IPS DF 6.9 (cell line): ENCODE measurements around the gene RLN3.

Source experiments
- DNase-seq: peaks from one replicate; pipeline ENCODE4 v3.0.0-alpha.2; 2013; ENCODE audit warnings: low read depth, low spot score
- H3K27ac ChIP-seq: one replicate; pipeline ENCODE4 v1.5.1; 2013; ENCODE audit warnings: low read length, control low read depth
- H3K27me3 ChIP-seq: 2 replicates; pipeline ENCODE4 v1.6.1; 2013; ENCODE audit warnings: mild to moderate bottlenecking, low read length; ENCODE audit not compliant: control insufficient read depth, insufficient read depth
- H3K36me3 ChIP-seq: 2 replicates; pipeline ENCODE4 v1.6.1; 2013; ENCODE audit warnings: low read length; ENCODE audit not compliant: control insufficient read depth, insufficient read depth
- H3K4me1 ChIP-seq: 2 replicates; pipeline ENCODE4 v1.6.1; 2013; ENCODE audit warnings: low read length; ENCODE audit not compliant: control insufficient read depth, insufficient read depth
- H3K4me3 ChIP-seq: 2 replicates; pipeline ENCODE4 v1.5.1; 2013; ENCODE audit warnings: mild to moderate bottlenecking, low read length
- H3K9me3 ChIP-seq: 2 replicates; pipeline ENCODE4 v1.6.1; 2013; ENCODE audit warnings: low read length, inconsistent platforms; ENCODE audit not compliant: control insufficient read depth, insufficient read depth
- WGBS: extraction: QIAGEN DNeasy Blood & Tissue Kit; methylation state at CpG from one replicate; pipeline ENCODE4 v1.1.7; 2013; ENCODE audit warnings: mixed read lengths, missing lambda C conversion rate; ENCODE audit not compliant: insufficient read length, insufficient coverage; 5-methylcytosine and 5-hydroxymethylcytosine counted together

The RLN3 gene

DNA sequence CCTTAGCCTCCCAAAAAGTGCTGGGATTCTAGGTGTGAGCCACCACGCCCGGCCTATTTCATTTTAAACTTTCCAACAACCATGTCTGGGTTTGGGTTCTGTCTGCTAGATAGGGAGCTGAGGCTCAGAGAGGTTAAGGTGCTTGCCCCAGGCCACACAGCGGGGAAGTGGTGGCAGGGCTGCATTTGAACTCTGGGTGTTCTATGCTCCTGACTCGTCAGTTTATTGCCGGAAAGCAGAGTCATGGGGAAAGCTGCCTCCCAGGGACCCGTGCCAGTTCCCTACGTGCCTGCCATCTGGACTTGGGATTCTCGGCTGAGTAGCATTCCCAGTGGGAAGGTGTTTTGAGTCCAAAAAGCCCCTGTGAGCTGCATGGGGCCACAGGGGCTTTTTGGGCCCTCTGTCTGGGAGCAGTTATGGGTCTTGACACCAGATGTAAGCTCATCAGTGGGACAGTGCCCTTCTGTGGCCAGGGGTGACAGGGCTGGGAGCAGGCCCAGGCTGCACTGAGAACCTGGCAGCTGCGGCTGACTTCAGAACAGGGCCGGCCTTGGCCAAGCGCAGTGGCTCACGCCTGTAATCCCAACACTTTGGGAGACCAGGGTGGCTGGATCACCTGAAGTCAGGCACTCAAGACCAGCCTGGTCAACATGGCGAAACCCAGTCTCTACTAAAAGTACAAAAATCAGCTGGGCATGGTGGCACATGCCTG lies 32.8 kb upstream of the RLN3 start:
- H3K27me3 ChIP-seq, result no peaks in the 10 kb centered on the region
- no peaks in the 10 kb centered on the region for H3K4me1 ChIP-seq
- DNase-seq, result no peak
- no CpG with 5 or more reads among the region's 13 CpGs for WGBS
- H3K27ac ChIP-seq, result no peak overlapping the region
- H3K9me3 ChIP-seq, result no peaks in the 10 kb centered on the region
- no peaks in the 10 kb centered on the region for H3K36me3 ChIP-seq
- no peak overlapping the region for H3K4me3 ChIP-seq

DNA sequence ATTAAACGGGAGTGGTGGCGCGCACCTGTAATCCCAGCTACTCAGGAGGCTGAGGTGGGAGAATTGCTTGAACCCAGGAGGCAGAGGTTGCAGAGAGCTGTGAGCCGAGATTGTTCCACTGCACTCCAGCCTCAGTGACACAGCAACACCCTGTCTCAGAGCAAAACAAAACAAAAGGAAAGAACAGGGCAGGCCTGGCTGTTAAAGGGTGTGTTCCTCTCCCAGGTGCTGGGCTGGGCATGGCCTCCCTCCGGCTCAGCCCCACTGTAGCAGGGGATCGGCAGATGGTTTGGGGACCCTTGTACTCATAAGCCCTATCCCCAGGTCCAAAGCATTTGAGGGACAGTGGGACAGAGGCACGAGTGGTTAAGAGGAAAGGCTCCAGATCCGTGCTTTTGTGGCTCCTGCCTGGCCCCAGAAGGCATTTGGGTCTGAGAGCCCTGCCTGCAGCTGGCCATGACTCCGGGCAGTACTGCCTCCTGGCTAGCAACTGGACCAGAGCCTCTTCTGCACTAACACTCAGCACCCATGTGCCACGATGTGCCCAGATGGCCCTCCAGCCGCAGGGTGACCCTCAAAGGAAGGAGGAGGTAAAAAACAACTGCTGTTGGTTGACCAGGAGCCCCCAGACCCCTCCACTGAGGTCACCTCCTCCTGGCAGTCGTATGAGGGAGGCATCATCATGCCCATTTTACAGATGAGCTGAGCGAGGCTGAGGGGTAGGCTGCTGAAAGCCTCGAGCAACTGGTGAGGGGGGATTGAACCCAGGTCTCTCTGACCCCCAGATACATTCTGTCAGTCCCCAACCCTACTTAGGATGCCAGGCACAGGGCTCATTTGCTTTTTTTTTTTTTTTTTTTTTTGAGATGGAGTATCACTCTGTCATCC lies 31.8 kb upstream of the RLN3 start:
- Histone ChIP-seq H3K4me1 (no peaks in the 10 kb centered on the region), H3K9me3 (no peaks in the 10 kb centered on the region), H3K27ac (no peak overlapping the region), H3K4me3 (no peak overlapping the region), H3K36me3 (no peaks in the 10 kb centered on the region), H3K27me3 (no peaks in the 10 kb centered on the region)
- DNase-seq, result no peak
- WGBS, result no CpG with 5 or more reads among the region's 14 CpGs

DNA sequence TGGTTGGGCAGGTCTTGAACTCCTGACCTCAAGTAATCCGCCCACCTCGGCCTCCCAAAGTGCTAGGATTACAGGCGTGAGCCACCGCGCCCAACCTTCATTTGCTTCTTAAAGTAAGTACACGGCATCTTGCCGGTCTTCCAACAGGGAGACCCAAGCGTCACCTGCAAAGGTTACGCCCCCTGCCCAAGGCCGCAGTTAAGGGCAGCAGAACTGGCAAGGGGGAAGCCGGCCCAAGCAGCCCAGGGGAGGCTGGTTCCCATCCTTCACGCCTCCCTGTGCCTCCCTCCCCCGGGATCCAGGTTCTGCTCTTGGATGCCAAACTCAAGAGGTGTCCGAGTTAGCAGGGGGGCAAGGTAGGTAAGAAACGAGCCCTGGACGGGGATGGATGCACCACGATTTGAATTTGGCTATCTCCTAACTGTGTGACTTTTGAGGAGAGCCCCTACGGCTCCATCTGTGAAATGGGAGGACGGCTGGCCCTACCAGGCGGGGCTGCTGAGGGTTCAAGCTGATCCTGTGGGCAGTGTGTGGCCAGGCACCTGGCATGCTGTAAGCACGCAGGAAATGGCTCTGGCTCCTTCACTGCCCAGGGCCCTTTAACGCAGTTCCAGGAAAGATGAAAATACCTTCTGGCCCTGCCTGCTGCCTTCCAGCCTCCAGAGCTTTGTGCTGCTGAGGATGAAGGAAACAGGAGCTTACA lies 30.9 kb upstream of the RLN3 start:
- Histone ChIP-seq H3K9me3 (no peaks in the 10 kb centered on the region), H3K4me1 (no peaks in the 10 kb centered on the region), H3K36me3 (no peaks in the 10 kb centered on the region), H3K4me3 (no peak overlapping the region), H3K27ac (no peak overlapping the region), H3K27me3 (no peaks in the 10 kb centered on the region)
- no peak for DNase-seq
- no CpG with 5 or more reads among the region's 22 CpGs for WGBS

DNA sequence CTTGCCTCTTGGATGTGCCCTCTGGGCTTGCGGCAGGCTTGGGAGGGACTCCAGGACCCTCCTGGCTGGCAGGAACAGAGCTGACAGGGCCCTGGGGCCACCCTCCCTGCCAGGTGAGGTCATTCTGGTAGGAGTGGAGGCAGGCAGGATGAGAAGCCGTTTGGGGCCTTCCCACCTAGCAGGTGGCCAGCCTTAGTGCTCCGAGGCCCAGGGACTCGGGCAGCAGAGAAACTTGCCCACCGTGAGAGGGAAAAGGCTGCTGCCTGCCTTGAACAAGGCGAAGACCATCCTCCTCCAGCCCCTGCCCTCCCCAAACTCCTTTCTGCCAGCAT lies 30.4 kb upstream of the RLN3 start:
- H3K9me3 ChIP-seq, result no peaks in the 10 kb centered on the region
- H3K36me3 ChIP-seq, result no peaks in the 10 kb centered on the region
- H3K27me3 ChIP-seq, result no peaks in the 10 kb centered on the region
- no peak for DNase-seq
- no CpG with 5 or more reads among the region's 6 CpGs for WGBS
- no peak overlapping the region for H3K27ac ChIP-seq
- 0 out of 2 replicates have a peak, but pooled peaks cover under 1% of the 10 kb centered on the region for H3K4me1 ChIP-seq
- no peak overlapping the region for H3K4me3 ChIP-seq

DNA sequence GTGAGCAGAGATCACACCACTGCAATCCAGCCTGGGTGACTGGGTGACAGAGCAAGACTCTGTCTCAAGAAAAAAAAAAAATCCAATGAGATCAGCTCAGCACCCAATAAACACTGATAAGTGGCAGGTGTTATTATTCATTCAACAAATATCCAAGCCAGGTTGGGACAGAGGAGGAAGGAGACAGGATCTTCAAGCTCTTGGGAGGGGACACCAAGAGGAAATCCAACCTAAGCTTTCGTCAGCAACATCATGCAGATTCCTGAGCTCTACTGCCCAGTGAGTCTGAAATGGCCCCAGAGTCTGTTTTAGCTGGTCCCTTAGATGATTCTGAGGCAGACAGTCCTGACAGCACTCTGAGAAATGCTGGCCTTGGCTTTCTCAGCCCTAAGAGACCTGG lies 29.5 kb upstream of the RLN3 start:
- no CpG with 5 or more reads among the region's 1 CpG for WGBS
- DNase-seq, result no peak
- Histone ChIP-seq H3K36me3 (no peaks in the 10 kb centered on the region), H3K9me3 (no peaks in the 10 kb centered on the region), H3K27me3 (no peaks in the 10 kb centered on the region), H3K4me1 (peaks cover 4% of the 10 kb centered on the region; the same call in 1 of the 2 replicates), H3K4me3 (no peak overlapping the region), H3K27ac (no peak overlapping the region)

DNA sequence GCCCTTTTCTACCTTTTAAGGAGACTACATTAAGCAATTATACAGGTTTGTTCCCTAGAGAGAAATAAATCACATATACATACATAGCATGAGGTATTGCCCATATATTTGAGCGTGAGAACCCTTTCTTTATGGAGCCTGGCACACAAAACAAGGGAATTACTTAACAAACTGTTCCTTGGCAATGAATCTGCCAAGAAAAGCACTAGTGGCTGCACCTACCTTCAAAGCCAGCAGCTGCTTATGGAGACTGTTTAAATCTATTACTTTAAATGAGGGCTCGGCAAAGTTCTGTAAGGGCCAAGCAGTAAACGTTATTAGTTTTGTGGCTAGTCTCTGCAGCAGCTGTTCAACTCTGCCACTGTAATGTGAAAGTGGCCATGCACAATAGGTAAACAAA lies 28.9 kb upstream of the RLN3 start:
- Histone ChIP-seq H3K27ac (no peak overlapping the region), H3K36me3 (no peaks in the 10 kb centered on the region), H3K27me3 (no peaks in the 10 kb centered on the region), H3K9me3 (no peaks in the 10 kb centered on the region), H3K4me3 (no peak overlapping the region), H3K4me1 (peaks cover 4% of the 10 kb centered on the region; the same call in 1 of the 2 replicates)
- no peak for DNase-seq
- no CpG with 5 or more reads among the region's 3 CpGs for WGBS

DNA sequence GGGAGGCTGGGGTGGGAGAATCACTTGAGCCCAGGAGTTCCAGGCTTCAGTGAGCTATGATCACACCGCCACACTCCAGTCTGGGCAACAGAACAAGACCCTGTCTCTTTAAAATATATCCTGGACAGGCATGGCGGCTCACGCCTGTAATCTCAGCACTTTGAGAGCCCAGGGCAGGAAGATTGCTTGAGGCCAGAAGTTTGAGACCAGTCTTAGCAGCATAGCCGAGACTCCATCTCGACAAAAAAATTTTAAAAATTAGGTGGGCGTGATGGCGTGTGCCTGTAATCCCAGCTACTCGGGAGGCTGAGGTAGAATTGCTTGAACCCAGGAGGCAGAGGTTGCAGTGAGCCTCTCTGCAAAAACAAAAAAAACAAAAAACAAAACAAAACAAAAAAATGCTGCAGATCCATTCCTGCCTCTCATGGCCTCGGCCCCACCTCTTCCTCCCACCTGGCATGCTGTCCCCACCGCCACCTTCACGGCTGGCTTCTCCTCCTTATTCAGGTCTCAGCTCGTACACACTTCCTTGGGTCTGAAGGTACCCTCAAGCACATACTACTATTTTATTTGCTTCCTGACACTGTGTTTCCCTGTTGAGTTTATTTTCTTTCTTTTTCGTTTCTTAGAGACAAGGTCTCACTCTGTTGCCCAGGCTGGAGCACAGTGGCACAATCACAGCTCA lies 27.1 kb upstream of the RLN3 start:
- Histone ChIP-seq H3K27me3 (no peaks in the 10 kb centered on the region), H3K27ac (no peak overlapping the region), H3K4me3 (no peak overlapping the region), H3K9me3 (no peaks in the 10 kb centered on the region), H3K4me1 (peaks cover 4% of the 10 kb centered on the region; the same call in 1 of the 2 replicates), H3K36me3 (no peaks in the 10 kb centered on the region)
- no peak for DNase-seq
- WGBS, result no CpG with 5 or more reads among the region's 13 CpGs

DNA sequence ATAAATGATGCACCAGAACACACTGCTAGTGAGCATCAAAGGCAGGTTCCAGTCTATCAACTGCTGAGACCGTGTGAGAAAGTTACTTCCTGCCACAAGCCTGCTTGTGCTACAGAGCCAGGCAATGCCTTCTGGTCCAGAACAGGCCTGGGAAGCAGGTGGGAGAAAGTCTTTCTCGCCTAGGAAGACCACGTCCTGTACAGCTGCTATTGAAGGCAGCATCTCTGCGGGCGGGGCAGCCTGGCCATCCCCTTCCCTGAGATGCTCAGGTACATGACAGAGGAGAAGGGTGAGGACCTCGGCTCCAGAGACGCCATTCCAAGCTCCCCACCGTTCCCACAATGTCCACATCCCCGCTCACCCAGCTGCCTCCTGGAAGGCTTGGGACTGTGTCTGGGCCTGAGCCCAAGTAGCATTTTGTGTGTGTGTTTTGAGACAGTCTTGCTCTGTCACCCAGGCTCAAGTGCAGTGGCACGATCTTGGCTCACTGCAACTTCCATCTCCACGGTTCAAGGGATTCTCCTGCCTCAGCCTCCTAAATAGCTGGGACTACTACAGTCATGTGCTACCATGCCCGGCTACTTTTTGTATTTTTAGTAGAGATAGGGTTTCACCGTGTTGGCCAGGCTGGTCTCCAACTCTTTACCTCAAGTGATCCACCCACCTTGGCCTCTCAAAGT lies 25.2 kb upstream of the RLN3 start:
- Histone ChIP-seq H3K4me3 (no peak overlapping the region), H3K27me3 (no peaks in the 10 kb centered on the region), H3K27ac (no peak overlapping the region), H3K9me3 (no peaks in the 10 kb centered on the region), H3K4me1 (peaks cover 4% of the 10 kb centered on the region; the same call in 1 of the 2 replicates), H3K36me3 (no peaks in the 10 kb centered on the region)
- WGBS, result no CpG with 5 or more reads among the region's 13 CpGs
- no peak for DNase-seq

DNA sequence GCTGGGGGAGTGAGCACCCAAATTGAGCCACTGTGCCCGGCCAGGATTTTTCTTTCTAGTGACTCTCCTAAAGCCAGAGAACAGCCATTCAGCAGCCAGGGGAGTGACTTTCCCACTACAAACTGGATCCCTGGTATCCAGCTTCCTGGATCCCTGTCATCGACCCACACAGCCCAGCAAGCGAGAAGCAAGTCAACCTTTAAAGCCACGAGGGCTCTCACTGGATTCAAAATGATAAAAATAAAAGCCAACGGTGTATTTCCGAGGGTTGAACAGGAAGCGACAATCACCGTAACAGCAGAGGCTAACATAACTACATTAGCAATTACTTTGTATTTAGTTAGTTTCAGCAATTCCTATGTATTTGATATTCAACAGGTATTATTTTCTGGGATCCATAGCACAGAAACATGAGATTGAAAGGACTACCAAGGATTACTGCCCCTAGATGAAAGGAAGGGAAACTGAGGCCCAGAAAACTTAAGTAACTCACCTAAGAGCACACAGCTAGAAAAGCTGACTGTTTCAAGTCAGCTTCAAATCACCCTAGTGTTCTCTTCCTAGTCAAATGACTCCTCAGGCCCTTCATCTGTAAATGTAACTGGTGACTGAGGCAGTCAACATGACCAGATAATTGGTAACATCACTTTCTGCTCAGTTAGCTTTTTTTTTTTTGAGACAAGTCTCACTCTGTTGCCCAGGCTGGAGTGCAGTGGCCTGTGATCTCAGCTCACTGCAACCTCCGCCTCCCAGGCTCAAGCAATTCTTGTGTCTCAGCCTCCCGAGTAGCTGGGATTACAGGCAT lies 24.5 kb upstream of the RLN3 start:
- H3K9me3 ChIP-seq, result no peaks in the 10 kb centered on the region
- no CpG with 5 or more reads among the region's 10 CpGs for WGBS
- no peaks in the 10 kb centered on the region for H3K36me3 ChIP-seq
- peaks cover 4% of the 10 kb centered on the region; the same call in 1 of the 2 replicates for H3K4me1 ChIP-seq
- H3K4me3 ChIP-seq, result no peak overlapping the region
- no peak for DNase-seq
- no peak overlapping the region for H3K27ac ChIP-seq
- no peaks in the 10 kb centered on the region for H3K27me3 ChIP-seq
